DMS 273 (cell line): Measurements from ENCODE around the gene STAMBP.
A peak's percentile ranks its signal among the peaks of the same experiment; 100 is the strongest.
"Not testable (repeated sequence)": the region's sequence is repeated elsewhere in the genome, so short reads cannot be mapped to it uniquely, and the experiment has no call there.

ENCODE experiments used
- DNase-seq: peaks from one replicate; lab custom pipeline; 2025; ENCODE audit not compliant: unreplicated experiment; lab: John Stamatoyannopoulos, UW

Gene STAMBP

GRCh38 chr2:73828818-73829570 is at the start of gene STAMBP:
STAMBP (plus strand) TSS chr2:73828961; CDS start chr2:73830857, 1,896 bp downstream.
- DNase-seq, result peak; percentile 99

GRCh38 chr2:73779467-73780236 is 49.1 kb upstream of the STAMBP start, which contains the start of gene DUSP11:
DUSP11 (minus strand) TSS chr2:73780103; CDS start chr2:73779974, 129 bp downstream.
- DNase-seq, result peak; percentile 98

- no peak for DNase-seq
Measured at GRCh38 chr2:73780237-73780582, 48.6 kb upstream of the STAMBP start.

- DNase-seq, result not testable (repeated sequence)
Measured at GRCh38 chr2:73783402-73783801, 45.4 kb upstream of the STAMBP start.

GRCh38 chr2:73783883-73784282 is 44.9 kb upstream of the STAMBP start, which contains the start of gene C2orf78:
C2orf78 (plus strand) TSS chr2:73784183; CDS start chr2:73784310, 127 bp downstream.
- DNase-seq, result not testable (repeated sequence)

- DNase-seq, result no peak
Measured at GRCh38 chr2:73811878-73812277, 16.9 kb upstream of the STAMBP start.

- DNase-seq, result no peak
Measured at GRCh38 chr2:73812635-73813034, 16.1 kb upstream of the STAMBP start.

- DNase-seq, result no peak
Measured at GRCh38 chr2:73818296-73818695, 10.5 kb upstream of the STAMBP start.

GRCh38 chr2:73821227-73821626 is 7.5 kb upstream of the STAMBP start:
- no peak for DNase-seq

GRCh38 chr2:73821669-73822068 is 7.1 kb upstream of the STAMBP start:
- DNase-seq, result no peak

GRCh38 chr2:73822276-73822675 is 6.5 kb upstream of the STAMBP start:
- DNase-seq, result no peak

GRCh38 chr2:73822991-73823390 is 5.8 kb upstream of the STAMBP start:
- DNase-seq, result no peak

GRCh38 chr2:73823416-73823815 is 5.3 kb upstream of the STAMBP start:
- no peak for DNase-seq

GRCh38 chr2:73823916-73824523 is 4.7 kb upstream of the STAMBP start:
- peak; percentile 80 for DNase-seq

- DNase-seq, result no peak
Measured at GRCh38 chr2:73825408-73825807, 3.4 kb upstream of the STAMBP start.

GRCh38 chr2:73827018-73827417 is 1.7 kb upstream of the STAMBP start:
- peak; percentile 58 for DNase-seq

- no peak for DNase-seq
Measured at GRCh38 chr2:73827660-73828388, 937 bp upstream of the STAMBP start.

- no peak for DNase-seq
Measured at GRCh38 chr2:73828389-73828817, 358 bp upstream of the STAMBP start.

GRCh38 chr2:73830871-73831401 is 2.2 kb downstream of the STAMBP start:
- no peak for DNase-seq

GRCh38 chr2:73832930-73833329 is 4.2 kb downstream of the STAMBP start:
- DNase-seq, result peak; percentile 66
